Ascending aorta (tissue), 2 donors: ENCODE data around the gene ALG12. TPM values are rescaled to one million over a fixed set of nuclear protein-coding genes. Genes with fewer than 3 reads are reported as not detected.

ENCODE experiments used
- DNase-seq, 2 donors: peaks; one replicate each; pipeline ENCODE4 v3.0.0-alpha.2; 2019; ENCODE audit warnings: low spot score in 2 of 2
- H3K27ac ChIP-seq, 2 donors: fragments of 200-600 bp; sonication (generic); one replicate each; pipeline ENCODE4 v1.5.1; 2016 to 2017; ENCODE audit warnings: mild to moderate bottlenecking in 1 of 2
- H3K27me3 ChIP-seq: fragments of 200-600 bp; sonication (generic); one replicate; pipeline ENCODE4 v1.5.1; 2017
- H3K36me3 ChIP-seq, 2 donors: fragments of 200-600 bp; sonication (generic); one replicate each; pipeline ENCODE4 v1.5.1; 2016
- H3K4me1 ChIP-seq, 2 donors: fragments of 200-600 bp; sonication (generic); one replicate each; pipeline ENCODE4 v1.5.1; 2016 to 2017; ENCODE audit warnings: mild to moderate bottlenecking in 1 of 2
- H3K4me3 ChIP-seq, 2 donors: fragments of 200-600 bp; sonication (generic); one replicate each; pipeline ENCODE4 v1.5.1; 2016 to 2017; ENCODE audit warnings: mild to moderate bottlenecking in 1 of 2
- H3K9me3 ChIP-seq, 2 donors: fragments of 200-600 bp; sonication (generic); one replicate each; pipeline ENCODE4 v1.5.1; 2016
- intact Hi-C: fragments of 100-400 bp; cut with DNase I; formaldehyde crosslinking; loops from one replicate; pipeline ENCODE4 v1.15.1; 2023
- total RNA-seq: library from RNA; depleted of rRNA; stranded (reverse); fragments of >200 nt; gene quantifications from one replicate; pipeline ENCODE4 v1.1.0, GENCODE V29; 2016
- TF ChIP-seq, protein P1 (sequence below), 3 experiments: fragments of 200-600 bp in 2 of 3; fragments of 450-650 bp in 1 of 3; sonication (generic) in 2 of 3; IDR thresholded peaks; one replicate each; pipeline ENCODE4 v1.5.1; 2016 to 2019; ENCODE audit warnings: antibody characterized with exemption in 3 of 3, mild to moderate bottlenecking in 1 of 3, moderate library complexity in 1 of 3

The ALG12 gene
- total RNA-seq, 1 donor from 2014 or later: 6.9 TPM

- Histone ChIP-seq H3K4me1 (no peaks in the 10 kb centered on the region), H3K27ac (no peak overlapping the region), H3K4me3 (no peak overlapping the region), H3K36me3 (peaks cover 14 to 33% of the 10 kb centered on the region in 2 donors), H3K27me3 (no peaks in the 10 kb centered on the region), H3K9me3 (peaks cover 7 to 32% of the 10 kb centered on the region in 2 donors)
- TF ChIP-seq, protein P1, sequence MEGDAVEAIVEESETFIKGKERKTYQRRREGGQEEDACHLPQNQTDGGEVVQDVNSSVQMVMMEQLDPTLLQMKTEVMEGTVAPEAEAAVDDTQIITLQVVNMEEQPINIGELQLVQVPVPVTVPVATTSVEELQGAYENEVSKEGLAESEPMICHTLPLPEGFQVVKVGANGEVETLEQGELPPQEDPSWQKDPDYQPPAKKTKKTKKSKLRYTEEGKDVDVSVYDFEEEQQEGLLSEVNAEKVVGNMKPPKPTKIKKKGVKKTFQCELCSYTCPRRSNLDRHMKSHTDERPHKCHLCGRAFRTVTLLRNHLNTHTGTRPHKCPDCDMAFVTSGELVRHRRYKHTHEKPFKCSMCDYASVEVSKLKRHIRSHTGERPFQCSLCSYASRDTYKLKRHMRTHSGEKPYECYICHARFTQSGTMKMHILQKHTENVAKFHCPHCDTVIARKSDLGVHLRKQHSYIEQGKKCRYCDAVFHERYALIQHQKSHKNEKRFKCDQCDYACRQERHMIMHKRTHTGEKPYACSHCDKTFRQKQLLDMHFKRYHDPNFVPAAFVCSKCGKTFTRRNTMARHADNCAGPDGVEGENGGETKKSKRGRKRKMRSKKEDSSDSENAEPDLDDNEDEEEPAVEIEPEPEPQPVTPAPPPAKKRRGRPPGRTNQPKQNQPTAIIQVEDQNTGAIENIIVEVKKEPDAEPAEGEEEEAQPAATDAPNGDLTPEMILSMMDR (IDR thresholded peaks at IDR 0.05): no peak
- no peak for DNase-seq
- intact Hi-C loops: no loop called here
Observed at GRCh38 chr22:49894322-49895054, 23.8 kb downstream of the ALG12 start.

DNA sequence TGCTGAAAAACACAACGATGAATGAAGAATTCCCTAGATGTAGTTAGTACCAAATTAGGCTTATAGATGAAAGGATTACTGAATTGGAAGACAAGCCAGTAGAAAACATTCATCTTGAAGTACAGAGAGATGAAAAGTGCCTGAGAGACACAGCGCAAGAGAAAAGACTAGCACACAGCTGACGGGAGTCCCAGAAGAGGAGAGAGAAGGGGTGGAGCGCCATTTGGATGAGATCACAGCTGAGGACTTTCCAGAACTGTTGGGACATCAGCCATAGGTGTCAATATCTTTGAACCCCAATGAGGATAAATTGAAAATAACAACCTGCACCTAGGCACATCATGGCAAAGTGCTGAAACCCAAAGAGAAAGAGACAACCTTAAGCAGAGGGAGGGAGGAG lies 25.2 kb downstream of the ALG12 start:
- H3K27ac ChIP-seq: no peak overlapping the region
- H3K27me3 ChIP-seq: no peaks in the 10 kb centered on the region
- TF ChIP-seq, protein P1 (IDR thresholded peaks at IDR 0.05): no peak
- H3K36me3 ChIP-seq: peaks cover 13 to 39% of the 10 kb centered on the region in 2 donors
- no peak overlapping the region for H3K4me3 ChIP-seq
- DNase-seq: no peak
- no peaks in the 10 kb centered on the region for H3K4me1 ChIP-seq
- intact Hi-C loops: no loop called here
- peaks cover 7 to 38% of the 10 kb centered on the region in 2 donors for H3K9me3 ChIP-seq

GRCh38 chr22:49892226-49892899 lies 25.9 kb downstream of the ALG12 start:
- TF ChIP-seq, protein P1 (IDR thresholded peaks at IDR 0.05): no peak
- DNase-seq: no peak
- Histone ChIP-seq H3K4me1 (no peaks in the 10 kb centered on the region), H3K27me3 (no peaks in the 10 kb centered on the region), H3K36me3 (peaks cover 9 to 40% of the 10 kb centered on the region in 2 donors), H3K4me3 (no peak overlapping the region), H3K27ac (no peak overlapping the region), H3K9me3 (peaks cover 7 to 38% of the 10 kb centered on the region in 2 donors)
- intact Hi-C loops: no loop called here

- Histone ChIP-seq H3K27me3 (no peaks in the 10 kb centered on the region), H3K36me3 (peaks cover 33 to 73% of the 10 kb centered on the region in 2 donors), H3K27ac (no peak overlapping the region), H3K4me1 (no peaks in the 10 kb centered on the region), H3K9me3 (peaks cover 0 to 39% of the 10 kb centered on the region in 2 donors), H3K4me3 (no peak overlapping the region)
- no peak for DNase-seq
- intact Hi-C loops: no loop called here
- TF ChIP-seq, protein P1 (IDR thresholded peaks at IDR 0.05): no peak
Observed at GRCh38 chr22:49889071-49889470, 29.2 kb downstream of the ALG12 start.

DNA sequence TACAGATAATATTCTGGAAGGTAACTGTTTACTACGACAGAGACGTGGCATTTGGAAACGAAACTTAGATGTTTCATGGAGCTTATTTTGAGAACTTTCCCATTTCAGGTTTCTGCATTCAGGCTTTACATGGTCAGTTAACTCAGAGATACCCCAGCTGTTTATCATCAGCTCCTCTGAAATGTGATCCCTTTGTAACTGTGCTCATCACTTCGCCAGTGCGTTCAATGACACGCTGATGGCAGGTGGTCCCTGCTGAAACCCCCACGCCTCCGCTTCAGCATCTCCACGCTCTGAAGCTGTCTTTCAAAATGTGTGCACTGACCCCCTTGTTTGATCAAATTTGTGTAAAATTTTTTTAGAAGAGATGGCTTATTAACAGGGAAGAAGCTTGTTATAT lies 30.5 kb downstream of the ALG12 start:
- Histone ChIP-seq H3K27me3 (no peaks in the 10 kb centered on the region), H3K9me3 (peaks cover 0 to 39% of the 10 kb centered on the region in 2 donors), H3K4me3 (no peak overlapping the region), H3K36me3 (peaks cover 37 to 84% of the 10 kb centered on the region in 2 donors), H3K4me1 (no peaks in the 10 kb centered on the region), H3K27ac (no peak overlapping the region)
- intact Hi-C loops: no loop called here
- TF ChIP-seq, protein P1 (IDR thresholded peaks at IDR 0.05): no peak
- no peak for DNase-seq
